ENCODE data around the gene TMEM135.

The TMEM135 gene

GRCh38 chr11:87201376-87201775 is 163.6 kb downstream of the TMEM135 start:
- DNase-seq: no peak

- no peak for DNase-seq
These were observed 166.3 kb downstream of the TMEM135 start for GRCh38 chr11:87203907-87204602.

DNA sequence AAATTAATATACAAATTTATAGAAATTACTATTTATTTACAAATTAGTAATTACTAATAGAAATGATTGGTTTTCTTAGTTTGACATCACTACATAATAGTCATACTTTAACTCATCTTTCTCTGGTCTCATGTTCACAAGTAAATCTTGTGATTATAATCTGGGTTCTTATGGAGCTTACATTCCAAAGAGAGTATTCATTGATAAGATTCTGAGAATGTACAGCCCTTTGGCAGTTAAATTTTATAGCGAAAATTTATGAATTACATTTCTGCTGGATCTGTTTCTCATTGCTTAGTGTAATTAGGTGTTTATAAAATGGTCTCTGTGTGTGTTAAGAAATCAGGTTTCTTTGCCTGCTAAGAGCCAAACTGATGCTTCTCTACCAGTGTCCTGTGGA is 175.2 kb downstream of the TMEM135 start:
- DNase-seq: no peak

DNA sequence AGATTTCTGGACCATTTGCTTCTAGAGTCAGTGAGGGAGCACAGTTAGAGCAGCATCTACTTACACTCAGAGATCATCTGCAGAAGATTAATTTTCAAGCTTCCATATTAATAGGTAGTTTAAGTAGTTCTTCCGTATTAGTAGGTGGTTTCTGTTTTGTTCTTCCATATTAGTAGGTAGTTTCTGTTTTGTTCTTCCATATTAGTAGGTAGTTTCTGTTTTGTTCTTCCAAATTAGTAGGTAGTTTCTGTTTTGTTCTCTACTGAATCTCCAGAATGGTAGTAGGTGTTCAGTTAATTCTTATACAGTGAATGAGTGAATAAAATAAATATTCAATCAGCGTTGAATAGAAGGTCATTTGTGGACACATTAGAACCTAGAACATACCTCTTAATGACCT is 175.7 kb downstream of the TMEM135 start:
- DNase-seq: no peak

DNA sequence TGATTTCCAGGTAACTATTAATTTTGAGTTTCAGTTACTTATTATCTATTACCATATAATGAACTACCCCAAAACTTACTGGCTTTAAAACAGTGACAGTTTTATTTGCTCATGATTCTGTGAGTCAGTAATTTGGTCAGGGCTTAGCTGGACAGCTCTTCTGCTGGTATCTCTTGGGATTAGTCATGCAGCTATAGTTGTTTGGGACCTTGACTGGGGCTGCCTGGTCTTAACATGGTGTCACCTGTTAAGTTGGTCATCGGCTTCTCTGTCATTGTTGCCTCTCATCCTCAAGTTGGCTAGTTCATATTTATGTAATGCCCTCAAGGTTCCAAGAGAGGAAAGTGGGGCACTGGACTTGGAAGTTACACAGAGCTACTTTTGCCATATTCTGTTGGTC is 177.5 kb downstream of the TMEM135 start:
- no peak for DNase-seq

DNA sequence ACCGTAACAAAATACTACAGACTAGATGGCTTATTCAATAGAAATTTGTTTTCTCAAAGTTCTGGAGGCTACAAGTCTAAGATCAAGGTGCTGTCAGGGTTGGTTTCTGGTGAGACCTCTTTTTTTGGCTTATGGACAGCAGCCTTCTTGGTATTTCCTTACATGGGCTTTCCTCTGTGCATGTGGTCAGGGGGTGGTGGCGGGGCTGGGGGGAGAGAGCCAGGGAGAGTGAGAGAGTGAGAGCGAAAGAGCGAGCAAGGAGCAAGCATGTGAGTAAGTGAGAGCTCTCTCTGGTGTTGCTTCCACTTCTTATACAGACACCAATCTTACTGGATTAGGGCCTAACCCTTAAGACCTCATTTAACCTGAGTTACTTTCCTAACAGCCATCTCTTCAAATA is 181.5 kb downstream of the TMEM135 start:
- DNase-seq: no peak

DNA sequence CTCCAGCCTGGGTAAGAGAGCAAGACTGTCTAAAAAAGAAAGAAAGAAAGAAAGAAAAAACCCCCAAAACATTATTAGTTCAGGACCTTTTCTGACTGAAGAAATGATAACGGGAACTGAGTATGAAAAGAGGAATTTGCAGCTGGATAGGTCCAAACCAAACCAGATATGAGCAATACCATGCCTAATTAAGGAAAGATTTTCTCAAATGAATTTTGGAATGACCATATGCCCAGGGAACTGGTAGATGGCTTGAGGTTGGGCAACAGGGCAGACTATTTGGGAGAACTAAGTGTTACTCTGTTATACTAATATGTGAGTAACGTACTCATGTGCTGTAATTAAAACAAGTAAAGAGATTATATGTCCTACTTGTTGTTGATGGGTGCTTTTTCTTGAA is 186.1 kb downstream of the TMEM135 start:
- DNase-seq: no peak

- DNase-seq: no peak
These were observed 186.8 kb downstream of the TMEM135 start for GRCh38 chr11:87224486-87224885.

DNA sequence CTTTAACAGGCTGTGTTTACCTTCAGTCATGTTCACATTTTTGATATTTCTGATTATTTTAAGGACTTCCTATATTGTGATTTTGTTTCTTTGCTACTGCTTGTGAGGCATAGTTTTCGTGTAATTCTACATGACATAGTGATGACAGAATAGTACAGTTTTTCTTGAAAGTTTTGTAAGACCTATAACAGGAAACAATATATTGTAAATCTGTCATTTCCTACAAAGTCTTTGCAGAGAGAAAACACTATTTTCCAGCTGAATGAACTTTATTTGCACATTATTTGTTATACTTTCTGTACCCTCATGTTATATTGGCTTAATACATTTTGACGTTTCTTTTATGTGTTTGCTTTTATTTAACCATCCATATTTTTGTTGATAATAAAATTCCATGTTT is 191.1 kb downstream of the TMEM135 start:
- DNase-seq: no peak

GRCh38 chr11:87230995-87231394 is 193.3 kb downstream of the TMEM135 start:
- DNase-seq: no peak

DNA sequence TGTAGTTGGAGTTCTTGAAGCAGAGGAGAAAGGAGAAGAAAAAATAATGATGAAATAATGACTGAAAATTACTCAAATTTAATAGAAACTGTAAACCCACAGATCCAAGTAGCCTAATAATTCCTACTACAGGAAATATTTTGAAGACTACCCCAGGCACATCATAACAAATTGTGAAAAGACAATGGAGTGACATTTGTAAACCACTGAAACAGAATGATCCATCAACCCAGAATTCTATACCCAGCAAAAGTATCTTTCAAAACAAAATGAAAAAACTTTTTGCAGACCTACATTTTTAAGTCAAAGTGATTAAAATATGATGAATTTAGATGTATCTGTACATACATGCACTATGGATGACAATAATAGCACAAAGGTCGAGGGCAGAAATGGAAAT is 194.6 kb downstream of the TMEM135 start:
- DNase-seq: no peak

DNA sequence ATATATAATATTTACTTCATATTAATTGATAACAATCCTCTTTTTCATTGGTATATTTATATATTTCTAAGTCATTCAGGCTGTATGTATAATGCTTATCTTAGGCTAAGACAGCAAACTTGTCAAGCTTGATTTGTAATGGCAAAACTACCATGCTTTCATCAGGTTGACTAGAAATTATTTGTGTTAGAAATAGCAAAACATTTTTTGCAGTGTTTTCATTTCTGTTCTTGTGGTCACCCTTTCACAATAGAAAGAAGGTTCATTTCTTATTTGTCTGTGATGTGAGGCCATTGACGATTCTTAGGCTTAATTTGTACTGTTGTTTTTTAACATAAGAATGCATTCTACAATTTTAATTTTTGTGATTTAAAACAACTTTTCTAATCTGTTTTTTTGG is 197.6 kb downstream of the TMEM135 start:
- DNase-seq: no peak

DNA sequence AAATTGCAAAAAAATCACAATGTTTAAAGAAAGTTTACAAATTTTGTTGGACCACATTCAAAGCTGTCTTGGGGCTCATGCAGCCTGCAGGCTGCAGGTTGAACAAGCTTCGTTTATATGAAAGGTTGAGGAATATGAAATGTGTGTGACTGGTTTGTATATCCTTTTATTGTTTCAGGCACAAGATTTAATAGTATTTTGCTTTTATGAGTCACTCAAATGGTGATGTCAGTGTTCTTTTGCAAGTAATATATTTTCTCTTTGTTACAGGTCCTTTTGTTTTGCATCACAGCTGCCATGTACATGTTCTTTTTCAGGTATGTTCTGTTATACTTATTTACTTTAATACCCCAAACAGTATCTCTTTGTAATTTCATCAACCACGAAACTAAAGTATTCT is 198.6 kb downstream of the TMEM135 start:
- DNase-seq: no peak

DNA sequence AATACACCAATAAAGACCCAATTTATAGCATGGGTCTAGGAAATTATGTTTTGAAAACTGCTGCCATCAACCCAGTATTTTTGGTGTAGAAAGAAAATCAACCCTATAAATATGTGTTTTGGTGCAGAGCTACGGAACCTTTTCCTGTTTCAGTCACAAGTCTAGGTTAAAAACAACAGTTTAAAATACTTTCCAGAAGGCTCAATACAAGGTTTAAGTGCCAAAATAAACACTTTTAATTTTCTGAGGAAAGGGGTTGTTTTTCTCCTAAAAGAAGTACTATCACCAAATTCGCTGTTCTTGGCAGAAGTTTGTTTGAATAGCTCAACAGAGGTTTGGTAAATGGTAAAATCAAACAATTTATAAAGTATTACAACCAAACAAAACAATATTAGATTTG is 201.3 kb downstream of the TMEM135 start:
- no peak for DNase-seq

- DNase-seq: no peak
These were observed 201.8 kb downstream of the TMEM135 start for GRCh38 chr11:87239531-87239930.

DNA sequence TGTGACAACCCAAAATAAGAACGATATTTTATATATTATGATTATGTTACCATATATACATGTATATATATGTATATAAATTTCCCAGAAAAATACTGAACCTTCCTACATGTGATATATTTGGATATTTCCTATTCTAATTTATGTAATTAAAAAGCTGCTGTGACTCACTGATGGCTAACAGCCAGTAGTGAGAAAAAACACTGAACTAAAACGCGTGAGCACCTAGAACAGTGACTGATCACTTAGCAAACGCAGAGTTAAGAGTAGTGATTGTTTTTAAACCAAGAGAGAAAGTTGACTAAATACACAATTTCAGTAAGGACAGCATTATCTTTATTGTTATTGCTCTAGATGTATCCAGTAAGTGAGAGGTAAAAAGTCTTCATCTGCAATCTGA is 213.8 kb downstream of the TMEM135 start:
- DNase-seq: no peak

DNA sequence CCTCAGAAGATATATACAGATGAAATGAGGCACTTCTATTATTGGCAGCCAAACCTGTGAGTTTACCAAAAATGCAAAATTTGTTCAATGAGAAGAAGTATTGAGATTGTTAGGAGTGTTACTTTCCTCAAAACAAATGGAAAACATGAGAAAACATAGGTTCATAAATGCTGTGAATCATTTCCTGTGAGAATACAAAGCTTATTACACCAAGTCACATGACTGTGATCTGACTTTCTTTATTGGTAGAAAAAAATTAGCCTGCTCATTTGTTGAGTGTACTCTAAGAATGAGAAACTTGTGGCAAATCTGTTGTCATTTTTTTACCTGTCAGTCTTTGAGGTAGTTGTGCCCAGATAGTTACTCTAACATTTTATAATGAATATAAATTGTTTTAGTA is 215.1 kb downstream of the TMEM135 start:
- DNase-seq: no peak

- no peak for DNase-seq
These were observed 216.8 kb downstream of the TMEM135 start for GRCh38 chr11:87254562-87254961.

- DNase-seq: no peak
These were observed 217.9 kb downstream of the TMEM135 start for GRCh38 chr11:87255589-87255988.

GRCh38 chr11:87256694-87257340 is 219.1 kb downstream of the TMEM135 start:
- DNase-seq: no peak

DNA sequence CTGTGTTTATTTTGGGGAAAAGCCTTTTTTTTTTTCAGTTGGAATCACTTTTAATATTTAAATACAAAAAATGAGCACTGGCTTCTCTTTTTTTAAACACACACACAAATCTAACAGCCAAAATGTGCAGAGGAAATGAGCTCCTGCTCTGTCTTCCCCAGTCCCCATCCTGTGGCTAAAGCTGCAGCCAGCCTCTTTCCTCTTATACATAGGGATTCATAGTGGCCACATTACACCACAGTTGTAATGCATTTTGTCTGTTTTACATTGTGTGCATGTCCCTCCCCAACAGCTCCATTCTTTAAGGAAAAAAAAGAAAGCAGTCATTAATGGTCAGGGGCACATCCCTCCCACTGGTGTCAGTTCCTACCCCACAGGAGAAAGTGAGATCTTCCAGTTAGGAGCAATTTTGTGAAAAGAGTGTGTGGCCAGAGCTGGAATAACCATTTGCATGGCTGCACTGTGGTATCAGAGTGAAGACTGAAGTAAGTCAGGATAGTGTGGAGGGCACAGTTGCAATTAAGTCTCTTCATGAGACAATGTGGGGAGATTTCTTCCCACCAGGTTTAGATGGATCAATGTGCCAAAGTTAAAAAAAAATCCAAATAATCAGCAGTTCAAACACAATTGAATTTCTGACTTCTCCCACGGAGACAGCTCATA is 220.6 kb downstream of the TMEM135 start:
- no peak for DNase-seq

- no peak for DNase-seq
These were observed 222.0 kb downstream of the TMEM135 start for GRCh38 chr11:87259736-87260135.

DNA sequence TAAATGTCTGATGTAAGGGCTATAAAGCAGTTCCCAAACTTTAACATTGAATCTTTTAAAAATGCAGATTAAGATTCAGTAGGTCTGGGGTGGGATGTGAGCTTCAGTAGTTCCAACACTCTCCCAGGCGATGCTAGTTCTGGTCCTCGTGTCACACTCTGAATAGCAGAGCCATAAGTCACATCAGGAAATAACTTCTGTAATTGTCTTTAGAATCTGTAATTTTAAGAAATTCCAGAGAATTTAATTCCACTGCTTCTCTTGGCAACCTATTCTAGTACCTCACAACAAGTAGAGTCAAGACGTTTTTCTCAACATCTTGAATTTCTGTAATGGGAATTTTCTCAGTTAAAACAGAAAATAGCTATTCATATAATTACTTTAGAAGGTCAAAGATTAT is 223.1 kb downstream of the TMEM135 start:
- DNase-seq: no peak

DNA sequence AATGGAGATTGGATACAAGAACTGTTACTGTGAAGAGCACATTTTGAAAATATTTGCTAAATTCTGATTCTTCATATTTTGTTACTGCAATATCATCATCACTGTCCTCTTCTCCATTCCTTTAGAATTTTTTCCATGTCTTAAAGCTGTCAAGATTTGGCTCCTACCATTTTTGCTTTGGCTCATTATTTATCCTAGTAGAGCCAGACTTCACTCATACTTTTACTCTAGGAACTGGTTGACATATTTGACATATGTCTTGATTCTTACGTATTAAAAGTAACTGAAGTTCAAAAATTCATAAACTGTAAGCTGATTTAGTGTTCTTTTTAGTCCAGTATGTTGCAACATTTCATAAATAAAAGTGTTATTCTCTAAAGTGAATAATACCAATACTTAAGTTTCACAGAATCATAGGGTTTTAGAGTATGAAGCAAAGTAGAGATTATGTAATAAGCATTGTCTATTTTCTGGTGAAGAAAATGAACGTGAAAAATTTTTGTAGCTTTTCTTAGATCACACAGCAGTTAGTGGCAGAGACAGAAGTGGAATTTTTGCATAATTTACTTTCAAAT is 225.6 kb downstream of the TMEM135 start:
- no peak for DNase-seq
